MM.1S (cell line): ENCODE measurements around the gene TTL.
"Not testable (repeated sequence)": the region's sequence is repeated elsewhere in the genome, so short reads cannot be mapped to it uniquely, and the experiment has no call there.

Experiments used
- DNase-seq: peaks from one replicate; pipeline ENCODE4 v3.0.0-alpha.2; 2015
- H2AFZ ChIP-seq: fragments of 300-600 bp; sonication (generic); 2 replicates; pipeline ENCODE4 v1.6.0; 2016; ENCODE audit warnings: antibody characterized with exemption, low read length
- H3F3A ChIP-seq: fragments of 300-600 bp; sonication (generic); 2 replicates; pipeline ENCODE4 v1.6.1; 2016; ENCODE audit warnings: mild to moderate bottlenecking, antibody characterized with exemption, low read length, moderate library complexity, mixed read lengths; ENCODE audit not compliant: insufficient read depth
- H3K27ac ChIP-seq: fragments of 300-600 bp; sonication (generic); 2 replicates; pipeline ENCODE4 v1.5.1; 2016; ENCODE audit warnings: mild to moderate bottlenecking, low read length
- H3K27me3 ChIP-seq: fragments of 300-600 bp; sonication (generic); replicated peaks from 2 replicates; pipeline ENCODE4 v1.6.0; 2016; ENCODE audit warnings: low read length; ENCODE audit not compliant: insufficient read depth
- H3K36me3 ChIP-seq: fragments of 300-600 bp; sonication (generic); replicated peaks from 2 replicates; pipeline ENCODE4 v1.6.1; 2016; ENCODE audit warnings: mild to moderate bottlenecking, low read length, mixed read lengths; ENCODE audit not compliant: insufficient read depth
- H3K4me1 ChIP-seq: fragments of 300-600 bp; sonication (generic); 2 replicates; pipeline ENCODE4 v1.6.1; 2016; ENCODE audit warnings: low read length, mixed read lengths
- H3K4me2 ChIP-seq: fragments of 300-600 bp; sonication (generic); 2 replicates; pipeline ENCODE4 v1.6.0; 2016; ENCODE audit warnings: low read depth, low read length
- H3K4me3 ChIP-seq: fragments of 300-600 bp; sonication (generic); 2 replicates; pipeline ENCODE4 v1.5.1; 2016; ENCODE audit warnings: low read length, mixed read lengths
- H3K79me2 ChIP-seq: fragments of 300-600 bp; sonication (generic); 2 replicates; pipeline ENCODE4 v1.6.1; 2016; ENCODE audit warnings: mixed run types, low read length, mixed read lengths
- H3K9ac ChIP-seq: fragments of 300-600 bp; sonication (generic); 2 replicates; pipeline ENCODE4 v1.6.1; 2016; ENCODE audit warnings: low read length, mixed read lengths
- H3K9me2 ChIP-seq: fragments of 300-600 bp; sonication (generic); replicated peaks from 2 replicates; pipeline ENCODE4 v1.6.1; 2016; ENCODE audit warnings: mild to moderate bottlenecking, low read length, mixed read lengths; ENCODE audit not compliant: insufficient read depth
- H3K9me3 ChIP-seq: fragments of 300-600 bp; sonication (generic); replicated peaks from 2 replicates; pipeline ENCODE4 v1.6.1; 2016; ENCODE audit warnings: mild to moderate bottlenecking, low read length, mixed read lengths; ENCODE audit not compliant: insufficient read depth
- H4K20me1 ChIP-seq: fragments of 300-600 bp; sonication (generic); 2 replicates; pipeline ENCODE4 v1.6.1; 2016; ENCODE audit warnings: mild to moderate bottlenecking, low read length, moderate library complexity, mixed read lengths; ENCODE audit not compliant: insufficient read depth
- EZH2 ChIP-seq: fragments of 300-600 bp; sonication (generic); optimal IDR thresholded peaks from 2 replicates; pipeline ENCODE3; 2017; ENCODE audit warnings: low read depth, mild to moderate bottlenecking, antibody characterized with exemption, low read length, mixed read lengths
- EZH2phosphoT487 ChIP-seq: fragments of 300-600 bp; sonication (generic); IDR thresholded peaks from 2 replicates; pipeline ENCODE4 v1.6.1; 2018; ENCODE audit warnings: antibody characterized with exemption, low read length
- TF ChIP-seq, protein P1 (sequence below): fragments of 300-600 bp; sonication (generic); IDR thresholded peaks from 2 replicates; pipeline ENCODE4 v1.5.1; 2016; ENCODE audit warnings: antibody characterized with exemption, low read length, mixed read lengths

TTL gene

DNA sequence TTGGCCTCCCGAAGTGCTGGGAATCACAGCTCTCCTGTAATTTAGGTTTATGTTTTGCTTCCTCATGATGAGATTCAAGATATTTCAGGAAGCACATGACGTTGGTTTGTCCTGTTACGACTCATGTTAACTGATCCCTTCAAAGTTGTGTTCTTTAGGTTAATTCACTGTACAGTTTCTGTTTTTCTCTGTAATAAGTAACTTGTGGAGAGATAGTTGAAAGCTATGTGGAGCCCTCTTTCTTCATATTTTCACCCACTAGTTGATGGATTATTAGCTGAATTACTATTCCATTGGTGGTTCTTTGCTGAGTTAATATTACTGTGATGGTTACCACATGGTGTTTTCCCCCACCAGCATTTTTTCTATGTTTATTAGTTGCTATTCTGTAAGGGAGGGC is 84.1 kb downstream of the TTL start:
- no peaks in the 10 kb centered on the region for H3K9me3 ChIP-seq
- no peak overlapping the region for H3K9ac ChIP-seq
- no peak overlapping the region for H3K4me2 ChIP-seq
- no peaks in the 10 kb centered on the region for H3F3A ChIP-seq
- H3K4me1 ChIP-seq, result no peaks in the 10 kb centered on the region
- H3K9me2 ChIP-seq, result no peaks in the 10 kb centered on the region
- no peak overlapping the region for H3K27ac ChIP-seq
- H3K36me3 ChIP-seq, result peaks cover 19% of the 10 kb centered on the region
- no peaks in the 10 kb centered on the region for H4K20me1 ChIP-seq
- H3K27me3 ChIP-seq, result no peaks in the 10 kb centered on the region
- H2AFZ ChIP-seq, result no peak overlapping the region
- TF ChIP-seq, protein P1, sequence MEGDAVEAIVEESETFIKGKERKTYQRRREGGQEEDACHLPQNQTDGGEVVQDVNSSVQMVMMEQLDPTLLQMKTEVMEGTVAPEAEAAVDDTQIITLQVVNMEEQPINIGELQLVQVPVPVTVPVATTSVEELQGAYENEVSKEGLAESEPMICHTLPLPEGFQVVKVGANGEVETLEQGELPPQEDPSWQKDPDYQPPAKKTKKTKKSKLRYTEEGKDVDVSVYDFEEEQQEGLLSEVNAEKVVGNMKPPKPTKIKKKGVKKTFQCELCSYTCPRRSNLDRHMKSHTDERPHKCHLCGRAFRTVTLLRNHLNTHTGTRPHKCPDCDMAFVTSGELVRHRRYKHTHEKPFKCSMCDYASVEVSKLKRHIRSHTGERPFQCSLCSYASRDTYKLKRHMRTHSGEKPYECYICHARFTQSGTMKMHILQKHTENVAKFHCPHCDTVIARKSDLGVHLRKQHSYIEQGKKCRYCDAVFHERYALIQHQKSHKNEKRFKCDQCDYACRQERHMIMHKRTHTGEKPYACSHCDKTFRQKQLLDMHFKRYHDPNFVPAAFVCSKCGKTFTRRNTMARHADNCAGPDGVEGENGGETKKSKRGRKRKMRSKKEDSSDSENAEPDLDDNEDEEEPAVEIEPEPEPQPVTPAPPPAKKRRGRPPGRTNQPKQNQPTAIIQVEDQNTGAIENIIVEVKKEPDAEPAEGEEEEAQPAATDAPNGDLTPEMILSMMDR, result no peak
- TF ChIP-seq EZH2phosphoT487 (no peak), EZH2 (no peak)
- DNase-seq, result no peak
- no peak overlapping the region for H3K4me3 ChIP-seq
- 0 out of 2 replicates have a peak, but pooled peaks cover 6% of the 10 kb centered on the region for H3K79me2 ChIP-seq

DNA sequence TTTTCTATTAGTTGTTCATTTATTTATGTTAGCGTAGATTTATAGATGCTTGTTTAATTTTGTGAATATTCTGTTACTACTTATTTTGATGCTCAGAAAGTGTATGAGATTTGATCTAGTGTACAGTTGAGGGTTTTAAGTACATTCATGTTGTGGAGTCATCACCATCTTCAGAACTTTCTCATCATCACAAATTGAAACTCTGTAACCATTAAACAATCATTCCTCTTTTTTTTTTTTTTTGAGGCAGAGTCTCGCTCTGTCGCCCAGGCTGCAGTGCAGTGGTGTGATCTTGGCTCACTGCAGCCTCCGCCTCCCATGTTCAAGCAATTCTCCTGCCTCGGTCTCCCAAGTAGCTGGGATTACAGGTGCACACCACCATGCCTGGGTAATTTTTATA is 84.6 kb downstream of the TTL start:
- not testable (repeated sequence) for H3K9ac ChIP-seq, H3K4me3 ChIP-seq, H3K79me2 ChIP-seq, H3K4me1 ChIP-seq, H3K27me3 ChIP-seq, H3K9me2 ChIP-seq, H3K4me2 ChIP-seq, DNase-seq, H3F3A ChIP-seq, H3K27ac ChIP-seq, H3K9me3 ChIP-seq, H4K20me1 ChIP-seq, H2AFZ ChIP-seq
- H3K36me3 ChIP-seq, result peaks cover 17% of the 10 kb centered on the region

DNA sequence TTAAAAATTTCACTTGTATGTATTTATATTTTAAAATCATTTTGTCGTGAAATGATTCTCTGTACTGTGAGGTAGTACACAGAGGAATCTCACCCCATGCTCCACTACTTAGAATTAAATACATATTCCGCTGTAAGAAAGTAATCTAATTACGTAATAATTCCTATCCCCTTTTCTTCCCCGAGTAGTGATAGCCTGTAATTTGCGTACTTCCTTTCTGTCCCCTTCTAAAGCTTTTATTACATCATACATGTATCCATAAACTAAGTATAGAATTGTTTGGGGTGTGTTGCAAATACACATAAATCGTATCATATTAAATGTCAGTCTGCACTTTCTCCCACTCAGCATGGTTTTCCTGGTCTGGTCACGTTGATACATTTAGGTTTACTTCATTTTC is 90.0 kb downstream of the TTL start:
- H3K4me3 ChIP-seq, result no peak overlapping the region
- H4K20me1 ChIP-seq, result no peaks in the 10 kb centered on the region
- H3K9me3 ChIP-seq, result no peaks in the 10 kb centered on the region
- H3K36me3 ChIP-seq, result peaks cover 22% of the 10 kb centered on the region
- no peaks in the 10 kb centered on the region for H3K4me1 ChIP-seq
- 0 out of 2 replicates have a peak, but pooled peaks cover 3% of the 10 kb centered on the region for H3K79me2 ChIP-seq
- TF ChIP-seq EZH2 (no peak), EZH2phosphoT487 (no peak)
- TF ChIP-seq, protein P1, result no peak
- no peak overlapping the region for H3K9ac ChIP-seq
- no peak overlapping the region for H3K27ac ChIP-seq
- no peaks in the 10 kb centered on the region for H3F3A ChIP-seq
- no peaks in the 10 kb centered on the region for H3K27me3 ChIP-seq
- no peaks in the 10 kb centered on the region for H3K9me2 ChIP-seq
- DNase-seq, result no peak
- no peak overlapping the region for H3K4me2 ChIP-seq
- no peak overlapping the region for H2AFZ ChIP-seq

DNA sequence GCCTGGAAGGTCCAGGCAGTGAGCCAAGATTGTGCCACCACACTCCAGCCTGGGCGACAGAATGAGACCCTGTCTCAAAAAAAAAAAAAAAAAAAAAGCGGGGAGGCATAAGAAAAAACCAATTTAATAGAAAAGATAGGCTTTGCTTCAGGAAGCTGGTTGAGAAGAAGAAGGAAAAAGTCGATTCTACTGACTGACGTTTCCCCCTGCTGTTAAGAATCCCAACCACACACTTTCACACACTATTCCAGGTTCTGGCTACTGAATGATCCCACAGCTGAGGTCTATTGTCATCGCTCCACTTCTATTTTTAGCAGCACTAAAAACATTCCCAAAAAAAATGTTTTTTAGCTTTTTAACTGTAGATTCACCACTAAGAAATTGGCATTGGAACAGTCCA is 95.8 kb downstream of the TTL start:
- Histone ChIP-seq H3K36me3 (peaks cover 7% of the 10 kb centered on the region; the same call in 1 of the 2 replicates), H3K27me3 (no peaks in the 10 kb centered on the region), H3K4me3 (no peak overlapping the region), H3K9me3 (no peaks in the 10 kb centered on the region), H4K20me1 (no peaks in the 10 kb centered on the region), H2AFZ (no peak overlapping the region), H3K9me2 (no peaks in the 10 kb centered on the region), H3K4me1 (peaks cover 10% of the 10 kb centered on the region), H3K27ac (no peak overlapping the region), H3K9ac (no peak overlapping the region), H3K79me2 (0 out of 2 replicates have a peak, but pooled peaks cover 7% of the 10 kb centered on the region), H3F3A (peaks cover 4% of the 10 kb centered on the region; the same call in 1 of the 2 replicates), H3K4me2 (no peak overlapping the region)
- no peak for DNase-seq
- TF ChIP-seq, protein P1, result no peak
- TF ChIP-seq EZH2phosphoT487 (no peak), EZH2 (no peak)
